Smooth muscle cell (in vitro differentiated cells): ENCODE data around the gene USP3. TPM values are rescaled to one million over a fixed set of nuclear protein-coding genes. Genes with fewer than 3 reads are reported as not detected.
"Not testable (repeated sequence)": the region's sequence is repeated elsewhere in the genome, so short reads cannot be mapped to it uniquely, and the experiment has no call there.

Experiments used
- DNase-seq: peaks from one replicate; lab custom pipeline; 2025; ENCODE audit not compliant: unreplicated experiment; lab: John Stamatoyannopoulos, UW
- H2AFZ ChIP-seq: fragments of 200-600 bp; sonication (generic); 2 replicates; pipeline ENCODE4 v1.6.0; 2016; ENCODE audit warnings: antibody characterized with exemption, low read depth, mild to moderate bottlenecking
- H3F3A ChIP-seq: fragments of 200-600 bp; sonication (generic); 2 replicates; pipeline ENCODE4 v1.6.0; 2017; ENCODE audit warnings: antibody characterized with exemption, low read depth
- H3K27ac ChIP-seq: fragments of 200-600 bp; sonication (generic); 2 replicates; pipeline ENCODE4 v1.5.1; 2016; ENCODE audit warnings: low read depth, mild to moderate bottlenecking
- H3K27me3 ChIP-seq: fragments of 200-600 bp; sonication (generic); 2 replicates; pipeline ENCODE4 v1.6.1; 2016; ENCODE audit warnings: low read depth, mild to moderate bottlenecking
- H3K36me3 ChIP-seq: fragments of 200-600 bp; sonication (generic); 2 replicates; pipeline ENCODE4 v1.5.1; 2016; ENCODE audit warnings: low read depth
- H3K4me1 ChIP-seq: fragments of 200-600 bp; sonication (generic); 2 replicates; pipeline ENCODE4 v1.5.1; 2016; ENCODE audit warnings: low read depth
- H3K4me2 ChIP-seq: fragments of 200-600 bp; sonication (generic); 2 replicates; pipeline ENCODE4 v1.6.0; 2016; ENCODE audit warnings: mild to moderate bottlenecking
- H3K4me3 ChIP-seq: fragments of 200-600 bp; sonication (generic); 2 replicates; pipeline ENCODE4 v1.5.1; 2016; ENCODE audit warnings: mild to moderate bottlenecking
- H3K79me2 ChIP-seq: fragments of 200-600 bp; sonication (generic); 2 replicates; pipeline ENCODE4 v1.6.0; 2016; ENCODE audit warnings: low read depth, mild to moderate bottlenecking
- H3K9ac ChIP-seq: fragments of 200-600 bp; sonication (generic); 2 replicates; pipeline ENCODE4 v1.6.0; 2016; ENCODE audit warnings: low read depth
- H3K9me3 ChIP-seq: fragments of 200-600 bp; sonication (generic); replicated peaks from 2 replicates; pipeline ENCODE4 v1.5.1; 2016; ENCODE audit warnings: low read depth
- H4K20me1 ChIP-seq: fragments of 200-600 bp; sonication (generic); 2 replicates; pipeline ENCODE4 v1.6.0; 2016; ENCODE audit warnings: low read depth
- CTCF ChIP-seq: fragments of 200-600 bp; sonication (generic); IDR thresholded peaks from 2 replicates; pipeline ENCODE4 v1.5.1; 2017; ENCODE audit warnings: borderline replicate concordance, mild to moderate bottlenecking, antibody characterized with exemption; ENCODE audit not compliant: insufficient read depth, poor library complexity, severe bottlenecking
- WGBS: methylation state at CpG from one replicate; pipeline ENCODE4 v1.1.7; 2016; ENCODE audit warnings: low lambda C conversion rate; 5-methylcytosine and 5-hydroxymethylcytosine counted together
- polyA plus RNA-seq: library from polyadenylated mRNA; unstranded; fragments of >200 nt; fragmentation: Nextera tagmentation; extraction: Ambion mirVana; gene quantifications from 2 replicates; pipeline ENCODE4 v1.2.1, GENCODE V29; 2016
- total RNA-seq: library from RNA; depleted of rRNA; stranded (reverse); fragments of >200 nt; gene quantifications from 2 replicates; pipeline ENCODE4 v1.2.3, GENCODE V29; 2014

The USP3 gene
- total and polyA plus RNA-seq, 2 experiments from 2014 or later = 17.1 to 26.2 TPM

DNA sequence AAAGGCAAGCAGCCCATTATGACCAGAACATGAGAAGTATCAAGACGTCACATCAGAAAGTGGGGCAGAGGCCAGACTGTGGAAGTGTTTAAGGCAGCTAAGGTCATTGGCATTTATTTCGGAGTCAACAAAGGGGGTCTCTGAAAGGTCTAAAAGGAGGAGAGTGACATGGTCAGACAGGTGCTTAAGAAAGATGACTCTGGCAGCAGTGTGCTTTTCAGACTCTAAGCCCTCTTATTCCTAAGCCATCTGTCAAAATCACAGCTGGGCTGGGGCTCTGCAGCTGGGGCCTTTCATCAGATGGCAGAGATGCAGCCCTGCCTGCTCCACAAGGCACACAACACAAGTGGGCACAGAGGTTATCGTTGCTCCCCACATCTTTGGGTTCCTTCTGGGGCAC is 106.8 kb downstream of the USP3 start:
- peaks cover 27% of the 10 kb centered on the region for H3K27me3 ChIP-seq
- H3K36me3 ChIP-seq = peaks cover 8% of the 10 kb centered on the region
- DNase-seq = no peak
- no peak for TF ChIP-seq CTCF
- peaks cover 12% of the 10 kb centered on the region for H3K4me1 ChIP-seq
- no peak overlapping the region for H3K9ac ChIP-seq
- H3K27ac ChIP-seq = no peak overlapping the region
- no peak overlapping the region for H2AFZ ChIP-seq
- H3K4me2 ChIP-seq = no peak overlapping the region
- no peak overlapping the region for H3K4me3 ChIP-seq
- peaks cover 64% of the 10 kb centered on the region for H4K20me1 ChIP-seq
- WGBS = 95% methylated on average over 3 of the region's 3 CpGs
- H3F3A ChIP-seq = peaks cover 24% of the 10 kb centered on the region
- no peaks in the 10 kb centered on the region for H3K9me3 ChIP-seq
- H3K79me2 ChIP-seq = no peaks in the 10 kb centered on the region

DNA sequence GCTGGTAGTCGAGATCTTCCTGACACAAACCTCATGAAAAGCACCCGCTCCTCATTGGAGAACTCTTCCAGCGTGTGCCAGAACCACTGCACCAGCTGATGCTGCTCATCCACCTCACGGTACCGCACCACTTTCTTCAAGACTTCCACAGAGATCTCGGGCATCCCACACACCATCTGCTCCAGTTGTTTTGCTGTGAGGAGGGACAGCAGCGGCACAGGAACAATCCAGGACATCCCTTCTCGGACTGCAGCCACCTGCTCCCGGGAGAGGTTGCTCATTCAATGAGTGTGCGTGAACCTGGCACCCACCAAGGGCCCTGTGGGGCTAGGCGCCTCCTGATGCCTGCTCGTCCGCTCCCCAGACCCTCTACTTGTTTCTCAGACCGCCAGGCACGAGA is 107.9 kb downstream of the USP3 start:
- no peak overlapping the region for H3K27ac ChIP-seq
- H4K20me1 ChIP-seq = peaks cover 62% of the 10 kb centered on the region
- H3K4me3 ChIP-seq = no peak overlapping the region
- no peak overlapping the region for H2AFZ ChIP-seq
- no peak for TF ChIP-seq CTCF
- H3K27me3 ChIP-seq = peaks cover 22% of the 10 kb centered on the region
- H3K36me3 ChIP-seq = peaks cover 8% of the 10 kb centered on the region
- peaks cover 24% of the 10 kb centered on the region for H3F3A ChIP-seq
- no peak overlapping the region for H3K9ac ChIP-seq
- H3K79me2 ChIP-seq = no peaks in the 10 kb centered on the region
- WGBS = 96% methylated on average over 15 of the region's 15 CpGs
- DNase-seq = no peak
- no peaks in the 10 kb centered on the region for H3K9me3 ChIP-seq
- peaks cover 12% of the 10 kb centered on the region for H3K4me1 ChIP-seq
- no peak overlapping the region for H3K4me2 ChIP-seq

GRCh38 chr15:63615935-63616334 is 111.5 kb downstream of the USP3 start:
- no peak overlapping the region for H3K9ac ChIP-seq
- peaks cover 7% of the 10 kb centered on the region for H3K27me3 ChIP-seq
- no peak for TF ChIP-seq CTCF
- no peak overlapping the region for H2AFZ ChIP-seq
- H3F3A ChIP-seq = peaks cover 22% of the 10 kb centered on the region
- DNase-seq = no peak
- H3K4me3 ChIP-seq = no peak overlapping the region
- WGBS = 79% methylated on average over 3 of the region's 3 CpGs
- no peaks in the 10 kb centered on the region for H3K9me3 ChIP-seq
- peaks cover 26% of the 10 kb centered on the region for H4K20me1 ChIP-seq
- peaks cover 8% of the 10 kb centered on the region for H3K36me3 ChIP-seq
- no peak overlapping the region for H3K27ac ChIP-seq
- peaks cover 3% of the 10 kb centered on the region for H3K4me1 ChIP-seq
- H3K79me2 ChIP-seq = no peaks in the 10 kb centered on the region
- no peak overlapping the region for H3K4me2 ChIP-seq

DNA sequence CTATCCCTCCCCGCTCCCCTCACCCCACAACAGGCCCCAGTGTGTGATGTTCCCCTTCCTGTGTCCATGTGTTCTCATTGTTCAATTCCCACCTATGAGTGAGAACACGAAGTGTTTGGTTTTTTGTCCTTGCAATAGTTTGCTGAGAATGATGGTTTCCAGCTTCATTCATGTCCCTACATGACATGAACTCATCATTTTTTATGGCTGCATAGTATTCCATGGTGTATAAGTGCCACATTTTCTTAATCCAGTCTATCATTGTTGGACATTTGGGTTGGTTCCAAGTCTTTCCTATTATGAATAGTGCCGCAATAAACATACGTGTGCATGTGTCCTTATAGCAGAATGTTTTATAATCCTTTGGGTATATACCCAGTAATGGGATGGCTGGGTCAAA is 112.8 kb downstream of the USP3 start:
- H3K79me2 ChIP-seq, H3K27me3 ChIP-seq, H3K4me1 ChIP-seq, H3K9me3 ChIP-seq, H3K4me3 ChIP-seq, H3K27ac ChIP-seq, H2AFZ ChIP-seq, DNase-seq, H3K4me2 ChIP-seq, H3K9ac ChIP-seq: not testable (repeated sequence)
- Histone ChIP-seq H3F3A (peaks cover 12% of the 10 kb centered on the region), H3K36me3 (peaks cover 13% of the 10 kb centered on the region), H4K20me1 (peaks cover 13% of the 10 kb centered on the region)
- WGBS = 99% methylated on average over 4 of the region's 4 CpGs

DNA sequence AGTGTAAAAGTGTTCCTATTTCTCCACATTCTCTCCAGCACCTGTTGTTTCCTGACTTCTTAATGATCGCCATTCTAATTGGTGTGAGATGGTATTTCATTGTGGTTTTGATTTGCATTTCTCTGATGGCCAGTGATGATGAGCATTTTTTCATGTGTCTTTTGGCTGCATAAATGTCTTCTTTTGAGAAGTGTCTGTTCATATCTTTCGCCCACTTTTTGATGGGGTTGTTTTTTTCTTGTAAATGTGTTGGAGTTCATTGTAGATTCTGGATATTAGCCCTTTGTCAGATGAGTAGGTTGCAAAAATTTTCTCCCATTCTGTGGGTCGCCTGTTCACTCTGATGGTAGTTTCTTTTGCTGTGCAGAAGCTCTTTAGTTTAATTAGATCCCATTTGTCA is 113.2 kb downstream of the USP3 start:
- H2AFZ ChIP-seq, H3K9ac ChIP-seq, H3K9me3 ChIP-seq, H3K4me2 ChIP-seq, H3F3A ChIP-seq, H3K4me3 ChIP-seq, H3K27me3 ChIP-seq, DNase-seq, H3K27ac ChIP-seq, H3K4me1 ChIP-seq, H3K79me2 ChIP-seq, H4K20me1 ChIP-seq: not testable (repeated sequence)
- WGBS = 94% methylated on average over 3 of the region's 3 CpGs
- peaks cover 16% of the 10 kb centered on the region for H3K36me3 ChIP-seq

DNA sequence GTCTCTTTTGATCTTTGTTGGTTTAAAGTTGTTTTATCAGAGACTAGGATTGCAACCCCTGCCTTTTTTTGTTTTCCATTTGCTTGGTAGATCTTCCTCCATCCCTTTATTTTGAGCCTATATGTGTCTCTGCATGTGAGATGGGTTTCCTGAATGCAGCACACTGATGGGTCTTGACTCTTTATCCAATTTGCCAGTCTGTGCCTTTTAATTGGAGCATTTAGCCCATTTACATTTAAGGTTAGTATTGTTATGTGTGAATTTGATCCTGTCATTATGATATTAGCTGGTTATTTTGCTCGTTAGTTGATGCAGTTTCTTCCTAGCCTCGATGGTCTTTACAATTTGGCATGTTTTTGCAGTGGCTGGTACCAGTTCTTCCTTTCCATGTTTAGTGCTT is 116.4 kb downstream of the USP3 start:
- not testable (repeated sequence) for DNase-seq, H3K9me3 ChIP-seq, H3K4me1 ChIP-seq, H3K79me2 ChIP-seq, H3K4me3 ChIP-seq, H2AFZ ChIP-seq, H4K20me1 ChIP-seq, H3K9ac ChIP-seq, H3K27me3 ChIP-seq, H3K4me2 ChIP-seq, H3K27ac ChIP-seq, H3F3A ChIP-seq
- peaks cover 23% of the 10 kb centered on the region for H3K36me3 ChIP-seq
- WGBS = 94% methylated on average over 2 of the region's 2 CpGs
